MM.1S (cell line): ENCODE results near the gene ACP6.

ENCODE experiments used
- EZH2phosphoT487 ChIP-seq: fragments of 300-600 bp; sonication (generic); IDR thresholded peaks from 2 replicates; pipeline ENCODE4 v1.6.1; 2018; ENCODE audit warnings: antibody characterized with exemption, low read length
- TF ChIP-seq, protein P1 (sequence below): fragments of 300-600 bp; sonication (generic); IDR thresholded peaks from 2 replicates; pipeline ENCODE4 v1.5.1; 2016; ENCODE audit warnings: antibody characterized with exemption, low read length, mixed read lengths

DNA sequence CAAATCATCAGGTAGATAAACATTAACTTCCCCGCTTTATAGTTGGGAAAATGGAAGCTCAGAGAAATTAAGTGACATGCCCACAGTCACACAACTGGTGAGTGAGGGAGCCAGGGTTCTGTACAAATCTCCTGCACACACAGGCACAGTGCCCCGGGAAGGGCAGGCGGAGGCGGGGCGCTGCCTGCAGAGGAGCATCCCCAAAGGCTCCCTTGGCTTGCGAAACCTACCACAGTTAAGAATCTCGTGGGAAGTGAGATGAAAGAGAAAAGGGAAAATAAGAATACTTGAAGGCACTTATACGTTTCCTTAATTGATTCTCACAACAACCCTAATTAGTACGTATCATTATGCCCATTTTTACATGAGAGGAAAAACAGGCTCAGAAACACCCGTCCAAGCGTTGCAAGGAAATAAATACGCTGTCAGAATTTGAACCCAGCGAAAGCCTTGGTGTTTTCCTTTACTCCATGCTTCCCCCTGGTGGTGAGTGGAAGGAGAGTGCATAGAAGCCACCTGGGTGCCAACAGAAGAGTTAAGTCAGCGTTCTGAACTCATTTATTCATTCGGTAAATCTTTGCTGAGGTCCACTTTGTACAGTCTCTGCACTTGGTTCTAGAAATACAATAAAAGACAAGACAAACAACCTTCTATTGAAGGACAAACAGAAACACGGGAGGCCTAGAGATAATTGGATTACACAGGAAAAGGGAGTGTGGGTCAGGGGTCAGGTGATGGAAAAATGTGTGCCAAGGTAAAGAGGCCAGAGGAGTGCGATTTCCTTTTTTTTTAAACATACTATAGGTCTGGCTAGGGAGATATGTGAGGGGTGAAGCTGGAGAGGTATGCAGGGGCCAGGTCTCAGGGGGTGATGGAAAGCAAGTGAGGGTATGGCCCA lies 28.4 kb downstream of the ACP6 start:
- TF ChIP-seq, protein P1, sequence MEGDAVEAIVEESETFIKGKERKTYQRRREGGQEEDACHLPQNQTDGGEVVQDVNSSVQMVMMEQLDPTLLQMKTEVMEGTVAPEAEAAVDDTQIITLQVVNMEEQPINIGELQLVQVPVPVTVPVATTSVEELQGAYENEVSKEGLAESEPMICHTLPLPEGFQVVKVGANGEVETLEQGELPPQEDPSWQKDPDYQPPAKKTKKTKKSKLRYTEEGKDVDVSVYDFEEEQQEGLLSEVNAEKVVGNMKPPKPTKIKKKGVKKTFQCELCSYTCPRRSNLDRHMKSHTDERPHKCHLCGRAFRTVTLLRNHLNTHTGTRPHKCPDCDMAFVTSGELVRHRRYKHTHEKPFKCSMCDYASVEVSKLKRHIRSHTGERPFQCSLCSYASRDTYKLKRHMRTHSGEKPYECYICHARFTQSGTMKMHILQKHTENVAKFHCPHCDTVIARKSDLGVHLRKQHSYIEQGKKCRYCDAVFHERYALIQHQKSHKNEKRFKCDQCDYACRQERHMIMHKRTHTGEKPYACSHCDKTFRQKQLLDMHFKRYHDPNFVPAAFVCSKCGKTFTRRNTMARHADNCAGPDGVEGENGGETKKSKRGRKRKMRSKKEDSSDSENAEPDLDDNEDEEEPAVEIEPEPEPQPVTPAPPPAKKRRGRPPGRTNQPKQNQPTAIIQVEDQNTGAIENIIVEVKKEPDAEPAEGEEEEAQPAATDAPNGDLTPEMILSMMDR: peak; percentile 98
- no peak for TF ChIP-seq EZH2phosphoT487
